Ishikawa (cell line): ENCODE measurements around the gene CTNNA3.

Experiments
- FOXM1 ChIP-seq: IDR thresholded peaks from 2 replicates; pipeline ENCODE4 v1.6.1; 2012; ENCODE audit warnings: low read depth, borderline replicate concordance
- MAX ChIP-seq: IDR thresholded peaks from 2 replicates; pipeline ENCODE4 v1.6.1; 2012
- NFIC ChIP-seq: IDR thresholded peaks from 2 replicates; pipeline ENCODE4 v1.6.1; 2012
- RAD21 ChIP-seq: IDR thresholded peaks from 2 replicates; pipeline ENCODE4 v1.6.1; 2012; ENCODE audit warnings: low read depth

GRCh38 chr10:66927251-66927935 lies 768.6 kb downstream of the CTNNA3 start:
- no peak for TF ChIP-seq FOXM1
- TF ChIP-seq NFIC, result no peak
- no peak for TF ChIP-seq RAD21
- no peak for TF ChIP-seq MAX
